Activated CD8-positive, alpha-beta memory T cell treated with anti-CD3 and anti-CD28 coated beads, Interleukin-2, amount 50 U/mL, for 48 hours (primary cell): ENCODE data around the gene TMEM140.
"Not testable (repeated sequence)": the region's sequence is repeated elsewhere in the genome, so short reads cannot be mapped to it uniquely, and the experiment has no call there.

Experiments
- DNase-seq: peaks from one replicate; pipeline ENCODE4 v3.0.0-alpha.2; 2020

Gene TMEM140

DNA sequence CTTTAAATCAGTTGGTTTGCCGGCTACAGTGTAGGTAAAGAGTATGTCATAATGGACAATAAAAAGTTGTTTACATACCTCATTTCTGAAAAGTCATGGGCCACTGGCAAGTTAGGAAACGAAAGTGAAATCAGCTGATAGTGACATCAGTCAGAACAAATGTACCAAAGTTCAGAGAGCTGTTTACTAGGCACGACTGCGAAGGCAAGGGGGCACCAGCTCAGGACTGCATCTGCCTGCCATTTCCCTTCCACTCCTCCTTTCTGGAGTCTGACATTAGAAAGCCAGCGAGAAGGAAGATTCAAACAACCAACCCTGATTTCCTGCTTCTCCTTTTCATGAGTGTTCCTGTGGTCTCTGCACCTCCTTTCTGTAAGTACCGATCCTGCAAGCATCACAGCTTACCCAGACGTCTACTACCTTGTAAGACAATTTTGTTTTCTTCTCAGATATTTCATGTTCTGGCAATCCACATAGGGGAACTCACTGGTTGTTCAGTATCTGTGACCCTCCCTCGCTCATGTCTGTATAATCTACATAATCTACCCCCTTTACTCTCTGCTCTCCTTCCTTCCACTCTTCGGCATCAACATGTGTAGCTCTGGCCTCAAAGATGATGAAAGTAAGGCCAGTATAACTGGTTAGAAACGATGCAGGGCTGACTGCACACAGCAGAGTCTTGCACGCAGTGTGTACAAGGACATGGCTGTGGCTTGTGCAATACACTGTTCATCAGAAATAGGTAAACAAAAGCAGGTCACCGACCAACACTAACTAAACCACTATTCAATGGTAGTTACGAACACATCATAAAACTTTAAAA lies at the start of gene TMEM140:
Gene TMEM140 (plus strand): TSS at position 174 of the 823 bp plus-strand sequence. CDS start 16,370 bp downstream, outside the sequence.
- DNase-seq, result peak; percentile 67

- DNase-seq, result no peak
Measured at GRCh38 chr7:135098391-135098790, 49.5 kb upstream of the TMEM140 start.

GRCh38 chr7:135100856-135101255 lies 47.0 kb upstream of the TMEM140 start:
- no peak for DNase-seq

GRCh38 chr7:135102372-135102771 lies 45.5 kb upstream of the TMEM140 start:
- DNase-seq, result no peak

- DNase-seq, result no peak
Measured at GRCh38 chr7:135109562-135109961, 38.3 kb upstream of the TMEM140 start.

GRCh38 chr7:135109976-135110375 lies 37.9 kb upstream of the TMEM140 start:
- DNase-seq, result no peak

DNA sequence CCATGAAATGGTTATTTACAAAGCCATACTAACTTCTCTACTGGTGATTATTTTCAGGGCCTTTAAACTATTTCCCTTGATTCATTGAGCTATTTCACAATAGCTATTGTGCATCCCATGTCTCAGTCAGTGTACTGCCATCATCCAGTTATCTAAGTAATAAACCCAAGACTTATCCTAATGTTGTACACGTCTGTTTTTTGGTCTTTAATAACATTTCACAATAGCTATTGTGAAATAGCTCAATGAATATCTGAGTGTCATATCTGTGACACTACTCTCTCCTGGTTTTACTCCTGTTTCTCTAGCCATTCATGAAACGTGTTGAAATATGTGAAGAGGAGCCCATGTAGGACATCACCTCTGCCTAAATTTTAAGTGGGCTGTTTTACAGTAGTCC lies 36.5 kb upstream of the TMEM140 start:
- no peak for DNase-seq

DNA sequence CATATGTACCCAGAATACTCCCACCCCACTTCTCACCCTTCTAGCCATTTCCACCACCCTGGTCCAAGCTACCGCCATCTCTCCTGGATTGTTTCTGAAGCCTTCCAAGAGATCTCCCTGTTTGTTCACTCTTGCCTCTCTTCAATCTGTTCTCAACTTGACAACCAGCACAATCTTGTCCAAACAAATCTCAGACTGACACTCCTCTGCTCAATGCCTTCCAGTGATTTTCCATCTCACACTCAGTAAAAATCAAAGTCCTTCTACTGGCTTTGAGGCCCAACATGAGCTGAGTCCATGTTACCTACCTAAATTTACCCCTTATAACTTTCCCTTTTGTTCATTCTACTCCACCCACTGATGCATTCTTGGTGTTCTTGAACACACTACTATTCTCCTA lies 33.2 kb upstream of the TMEM140 start:
- no peak for DNase-seq

GRCh38 chr7:135117096-135117495 lies 30.8 kb upstream of the TMEM140 start:
- DNase-seq, result no peak

GRCh38 chr7:135121868-135122267 lies 26.0 kb upstream of the TMEM140 start:
- DNase-seq, result no peak

- DNase-seq, result not testable (repeated sequence)
Measured at GRCh38 chr7:135124631-135125030, 23.2 kb upstream of the TMEM140 start.

GRCh38 chr7:135128931-135129330 lies 18.9 kb upstream of the TMEM140 start:
- no peak for DNase-seq

DNA sequence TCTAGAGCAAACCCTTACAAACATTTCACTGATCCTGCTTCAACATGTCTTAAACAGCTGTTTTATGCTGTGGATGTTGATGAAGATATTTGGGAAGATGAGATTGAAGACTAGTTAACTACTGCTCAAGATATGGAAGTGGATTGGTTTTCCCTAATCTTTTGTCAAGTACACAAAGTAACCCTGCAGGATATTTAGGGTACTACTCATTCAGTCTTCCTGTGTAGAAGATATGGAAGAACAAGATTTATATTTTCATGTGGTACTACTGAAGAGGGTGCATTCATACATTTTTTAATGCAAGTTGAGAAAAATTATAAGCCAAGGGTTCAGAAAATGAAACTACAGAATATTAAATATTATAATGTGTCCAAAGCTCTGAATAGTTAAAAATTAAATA lies 18.3 kb upstream of the TMEM140 start:
- no peak for DNase-seq

GRCh38 chr7:135143885-135144668 lies 3.8 kb upstream of the TMEM140 start:
- no peak for DNase-seq

DNA sequence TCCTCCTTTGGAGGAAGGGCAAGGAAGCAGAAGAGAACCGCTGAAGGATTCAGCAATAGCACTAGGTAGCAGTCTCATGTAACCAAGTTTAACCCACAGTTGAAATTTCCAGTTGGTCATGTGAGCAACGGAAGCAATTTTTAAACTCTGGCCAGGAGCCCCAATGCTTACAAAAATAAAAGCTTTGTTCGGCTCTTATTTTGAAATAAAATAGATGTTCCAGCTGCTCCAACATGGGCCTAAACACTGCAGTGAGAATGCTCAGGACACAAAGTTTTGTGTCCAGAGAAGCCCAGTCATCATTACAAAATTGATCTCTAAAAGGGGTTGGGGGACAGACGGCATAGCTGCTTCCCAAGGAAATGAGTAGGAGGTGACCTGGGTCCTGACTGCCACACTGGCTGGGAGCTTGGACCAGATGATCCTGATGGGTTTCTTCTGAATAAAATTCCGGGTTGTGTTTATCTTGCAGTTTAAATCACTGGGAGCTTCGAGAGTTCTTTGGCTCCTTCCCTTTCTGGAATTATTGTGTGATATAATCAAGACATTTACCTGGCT lies 452 bp upstream of the TMEM140 start:
- DNase-seq, result peak; percentile 52

DNA sequence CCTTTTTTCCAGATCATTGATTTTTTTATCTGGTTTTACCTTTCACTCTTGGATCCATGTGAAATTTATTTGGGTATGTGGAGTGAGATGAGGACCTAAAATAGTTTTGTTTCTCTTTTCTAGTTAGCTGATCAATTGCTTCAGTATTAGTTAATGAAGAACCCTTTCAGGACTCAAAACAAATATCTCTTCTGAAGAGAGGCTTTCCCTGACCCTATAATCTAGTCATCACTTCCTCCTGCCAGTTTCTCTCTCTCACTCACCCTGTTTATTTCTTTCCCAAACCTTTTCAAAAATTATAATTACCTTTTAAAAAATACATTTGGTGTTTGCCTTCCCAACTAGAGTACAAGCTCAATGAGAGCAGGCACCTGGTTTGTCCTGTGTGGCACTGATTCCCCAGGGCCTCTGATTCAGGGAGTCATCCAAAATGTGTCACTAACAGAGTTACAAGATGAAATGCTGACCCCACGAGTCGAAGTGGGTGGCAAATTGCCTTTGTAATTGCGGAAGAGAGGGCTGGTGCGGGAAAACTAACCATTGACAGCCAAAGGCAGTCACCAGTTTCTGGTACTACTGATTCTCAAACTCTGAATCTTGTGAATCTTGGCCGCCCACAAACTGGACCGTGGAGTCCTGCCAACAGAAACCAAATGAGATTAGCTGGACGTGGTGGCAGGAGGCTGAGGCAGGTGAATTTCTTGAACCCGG lies 2.4 kb downstream of the TMEM140 start:
- no peak for DNase-seq

DNA sequence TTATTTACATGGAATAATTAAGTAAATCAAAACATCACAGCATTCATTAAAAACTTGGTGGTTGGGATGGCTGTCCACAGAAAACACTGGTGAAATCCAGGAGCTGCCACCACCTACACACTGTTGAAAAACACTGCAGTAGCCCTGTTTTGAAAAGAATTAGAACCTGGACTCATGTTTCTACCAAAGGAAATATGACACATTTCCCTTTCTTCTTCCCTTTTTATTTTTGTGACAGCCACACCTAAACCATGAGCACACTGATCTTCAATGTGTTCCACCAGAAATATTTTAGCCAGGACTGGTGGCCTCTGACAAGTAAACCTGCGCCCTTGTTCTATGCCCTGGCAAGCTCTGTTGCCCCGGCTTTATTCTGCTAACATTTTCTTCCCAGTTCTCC lies 3.3 kb downstream of the TMEM140 start:
- no peak for DNase-seq

GRCh38 chr7:135151533-135151932 lies 3.7 kb downstream of the TMEM140 start:
- no peak for DNase-seq

DNA sequence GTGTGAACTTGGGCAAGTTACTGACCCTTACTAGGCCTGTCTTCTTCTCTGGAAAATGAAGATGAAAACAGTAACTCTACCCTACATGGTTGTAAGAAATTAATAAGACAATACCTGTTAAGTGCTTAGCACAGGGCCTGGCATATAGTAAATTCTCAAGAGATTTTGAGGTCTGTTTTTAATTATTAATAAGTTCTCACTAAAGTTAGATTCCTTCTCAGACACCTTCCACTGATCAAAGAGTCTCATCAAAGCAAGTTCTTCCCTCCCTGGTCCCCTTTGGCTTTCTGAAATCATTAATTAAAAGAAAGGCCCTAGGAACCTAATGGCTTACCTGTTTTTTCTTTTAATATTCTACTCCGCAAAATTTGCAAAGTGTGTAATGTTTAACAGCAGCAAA lies 4.6 kb downstream of the TMEM140 start:
- DNase-seq, result no peak

DNA sequence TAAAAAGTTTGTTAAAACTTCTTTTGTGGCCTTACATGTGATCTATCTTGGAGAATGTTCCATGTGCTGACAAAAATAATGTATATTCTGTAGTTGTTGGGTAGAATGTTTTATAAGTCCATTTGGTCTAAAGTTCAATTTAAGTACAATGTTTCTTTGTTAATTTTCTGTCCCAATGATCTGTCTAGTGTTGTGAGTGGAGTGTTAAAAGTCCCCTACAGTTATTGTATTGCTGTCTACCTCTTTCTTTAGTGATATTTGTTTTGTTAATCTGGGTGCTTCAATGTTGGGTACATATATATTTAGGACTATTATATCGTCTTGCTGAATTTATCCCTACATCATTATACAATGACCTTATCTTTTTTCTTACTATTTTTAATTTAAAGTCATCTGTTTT lies 6.9 kb downstream of the TMEM140 start:
- DNase-seq, result no peak

- no peak for DNase-seq
Measured at GRCh38 chr7:135156290-135156689, 8.4 kb downstream of the TMEM140 start.

- no peak for DNase-seq
Measured at GRCh38 chr7:135158141-135158655, 10.3 kb downstream of the TMEM140 start.

GRCh38 chr7:135158874-135159273 lies 11.0 kb downstream of the TMEM140 start:
- DNase-seq, result no peak
